GM18861 (cell line): ENCODE data around the gene SLC24A3.

Experiments
- ATAC-seq: cut with Tn5 transposase; IDR thresholded peaks from one replicate; pipeline ENCODE4 v1.9.1; 2021; ENCODE audit not compliant: unreplicated experiment

The SLC24A3 gene

GRCh38 chr20:19380211-19380610 is 167.8 kb downstream of the SLC24A3 start:
- ATAC-seq, result no peak

DNA sequence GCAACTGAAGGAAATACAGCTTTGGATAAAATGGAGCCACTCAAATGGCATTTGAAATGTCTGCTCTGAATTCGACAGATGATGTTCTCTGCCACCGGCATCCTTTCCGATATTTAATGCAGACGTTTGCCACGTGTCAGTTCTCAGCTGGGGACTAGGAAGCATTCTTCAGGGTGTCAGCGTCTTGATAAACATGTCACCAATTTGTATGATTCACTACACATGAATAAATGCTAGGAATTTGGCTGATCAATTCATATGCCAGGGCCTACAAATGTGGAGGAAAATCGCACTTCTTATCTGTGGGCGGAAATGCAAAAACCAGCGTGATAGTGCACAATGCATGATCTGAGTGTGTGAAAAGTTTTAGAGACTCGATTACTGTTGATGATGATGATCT is 169.5 kb downstream of the SLC24A3 start:
- ATAC-seq, result no peak

GRCh38 chr20:19382386-19383340 is 170.2 kb downstream of the SLC24A3 start:
- ATAC-seq, result no peak

DNA sequence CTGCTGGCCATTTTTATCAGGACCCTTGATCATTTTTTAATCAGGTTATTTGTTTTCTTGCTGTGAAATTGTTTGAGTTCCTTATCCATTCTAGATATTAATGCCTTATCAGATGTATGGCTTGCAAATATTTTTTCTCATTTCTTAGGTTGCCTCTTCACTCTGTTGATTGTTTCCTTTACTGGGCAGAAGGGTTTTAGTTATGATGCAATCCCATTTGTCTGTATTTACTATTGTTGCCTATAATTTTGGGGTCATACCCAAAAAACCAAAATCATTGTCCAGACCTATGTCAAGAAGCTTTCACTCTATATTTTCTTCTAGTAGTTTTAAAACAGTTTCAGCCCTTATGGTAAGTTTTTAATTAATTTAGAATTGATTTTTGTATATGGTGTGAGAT is 172.5 kb downstream of the SLC24A3 start:
- ATAC-seq, result no peak

DNA sequence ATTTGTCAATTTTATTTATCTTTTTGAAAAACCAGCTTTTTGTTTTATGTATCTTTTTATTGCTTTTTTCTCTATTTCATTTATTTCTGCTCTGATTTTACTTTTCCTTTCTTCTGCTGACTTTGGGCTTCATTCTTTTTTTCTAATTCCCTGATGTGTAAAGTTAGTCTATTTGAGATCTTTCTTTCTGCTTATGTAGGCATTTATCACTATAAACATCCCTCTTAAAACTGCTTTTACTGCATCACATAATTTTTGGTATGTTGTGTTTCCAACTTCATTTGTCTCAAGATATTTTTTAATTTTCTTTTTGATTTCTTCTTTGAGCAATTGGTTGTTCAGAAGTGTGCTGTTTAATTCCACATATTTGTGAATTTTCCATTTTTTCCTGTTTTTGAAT is 174.8 kb downstream of the SLC24A3 start:
- no peak for ATAC-seq

GRCh38 chr20:19392344-19393130 is 180.1 kb downstream of the SLC24A3 start:
- ATAC-seq, result no peak

GRCh38 chr20:19396460-19397081 is 184.1 kb downstream of the SLC24A3 start:
- ATAC-seq, result no peak

- no peak for ATAC-seq
These were observed 184.8 kb downstream of the SLC24A3 start for GRCh38 chr20:19397226-19397625.

GRCh38 chr20:19397666-19398065 is 185.2 kb downstream of the SLC24A3 start:
- no peak for ATAC-seq

- ATAC-seq, result no peak
These were observed 188.7 kb downstream of the SLC24A3 start for GRCh38 chr20:19401096-19401495.

- no peak for ATAC-seq
These were observed 191.1 kb downstream of the SLC24A3 start for GRCh38 chr20:19403549-19403948.

GRCh38 chr20:19404826-19405225 is 192.4 kb downstream of the SLC24A3 start:
- no peak for ATAC-seq

- ATAC-seq, result no peak
These were observed 193.5 kb downstream of the SLC24A3 start for GRCh38 chr20:19405958-19406357.

GRCh38 chr20:19406381-19406780 is 193.9 kb downstream of the SLC24A3 start:
- ATAC-seq, result no peak

DNA sequence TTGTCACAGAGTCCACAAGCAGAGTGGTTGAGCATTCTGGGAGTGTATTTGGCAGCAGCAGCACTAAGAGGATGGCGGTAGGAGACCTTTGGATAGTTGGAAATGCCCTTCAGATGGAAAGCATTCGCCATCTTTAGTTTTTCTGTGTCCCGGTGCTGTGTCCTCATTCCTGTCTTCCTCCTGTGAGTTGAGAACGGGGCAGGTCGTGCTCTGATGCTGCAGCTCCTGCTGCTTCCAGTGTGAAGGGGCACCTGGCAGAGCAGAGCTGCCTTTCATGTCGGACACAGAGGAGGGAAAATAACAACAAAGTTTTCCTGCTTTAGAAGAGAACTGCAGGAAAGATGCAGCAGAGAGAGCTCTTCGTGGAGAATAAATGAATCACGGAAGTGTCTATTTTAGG is 194.8 kb downstream of the SLC24A3 start:
- ATAC-seq, result no peak

DNA sequence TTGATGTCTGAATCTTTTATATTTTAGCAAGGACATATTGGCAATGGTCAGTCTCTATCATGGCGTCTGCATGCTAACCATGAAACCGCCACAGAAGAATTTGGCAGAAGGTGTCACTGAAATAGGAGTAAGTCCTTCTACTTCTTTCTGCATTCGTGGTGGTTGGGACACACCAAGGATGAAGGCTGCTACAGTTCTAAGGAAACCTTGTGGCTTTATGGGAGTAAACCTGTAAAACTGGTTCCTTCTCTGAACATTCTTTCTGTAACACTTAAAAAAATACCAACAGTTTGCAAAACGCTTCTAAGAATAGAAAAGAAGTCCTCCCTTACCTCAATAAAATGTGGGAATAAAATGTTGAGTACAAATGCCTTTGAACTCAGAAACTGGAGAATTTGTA is 195.3 kb downstream of the SLC24A3 start:
- ATAC-seq, result no peak

GRCh38 chr20:19408971-19409370 is 196.5 kb downstream of the SLC24A3 start:
- ATAC-seq, result no peak

DNA sequence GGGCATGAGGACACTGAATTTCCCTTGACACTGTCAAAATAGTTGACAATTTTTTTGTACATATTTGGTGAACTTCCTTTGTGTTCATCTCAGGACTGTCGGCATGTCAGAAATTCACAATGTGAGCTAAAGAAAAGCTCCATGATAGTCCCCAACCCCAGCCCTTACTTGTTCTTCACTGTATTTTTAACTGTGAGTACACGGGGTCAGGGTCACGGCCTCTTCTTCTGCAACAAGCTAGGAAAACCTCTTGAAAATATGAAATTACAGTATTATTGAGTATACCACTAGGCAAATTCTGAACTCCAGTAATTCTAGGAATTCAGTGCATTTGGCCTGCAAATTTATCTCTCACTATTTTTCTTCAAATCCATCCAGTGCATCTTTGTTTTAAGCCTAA is 199.4 kb downstream of the SLC24A3 start:
- ATAC-seq, result no peak

DNA sequence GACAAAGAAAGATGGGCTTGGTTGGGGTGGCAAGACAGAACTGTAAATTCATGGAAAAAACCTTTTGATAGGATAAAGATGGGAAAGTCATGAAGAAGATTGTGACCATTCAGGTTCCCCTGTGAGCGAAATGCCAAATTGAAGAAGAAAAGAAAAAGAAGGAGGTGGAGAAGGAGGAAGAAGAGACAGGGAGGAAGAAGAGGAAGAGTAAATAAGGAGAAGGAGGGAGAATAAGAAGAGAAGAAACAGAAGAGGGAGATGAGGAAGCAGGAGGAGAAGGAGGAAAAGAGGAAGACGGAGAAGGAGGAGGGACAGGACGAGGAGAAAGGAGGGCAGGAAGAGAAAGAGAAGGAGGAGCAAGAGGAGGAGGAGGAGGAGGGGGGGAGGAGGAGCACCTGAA is 199.8 kb downstream of the SLC24A3 start:
- ATAC-seq, result no peak

GRCh38 chr20:19414600-19414999 is 202.2 kb downstream of the SLC24A3 start:
- ATAC-seq, result no peak

DNA sequence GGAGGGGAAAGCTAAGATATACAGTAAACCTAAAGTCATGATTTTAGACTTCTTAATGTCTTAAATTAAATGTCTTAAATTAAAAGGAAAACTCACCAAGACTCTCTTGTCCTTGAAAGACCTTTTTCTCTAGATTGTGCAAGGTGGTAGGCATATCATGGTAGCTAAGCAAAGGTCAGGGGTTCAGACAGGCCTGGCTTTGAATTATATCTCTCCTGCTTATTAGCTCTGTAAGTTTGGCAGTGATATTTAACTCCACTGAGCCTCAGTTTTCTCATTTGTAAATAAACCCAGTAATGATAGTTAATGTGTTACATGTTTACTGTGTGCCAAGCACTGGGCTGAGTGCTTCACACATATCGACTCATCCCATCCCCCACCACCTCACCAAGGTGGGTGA is 203.3 kb downstream of the SLC24A3 start:
- no peak for ATAC-seq

GRCh38 chr20:19416627-19417026 is 204.2 kb downstream of the SLC24A3 start:
- ATAC-seq, result no peak
